Stimulated activated naive CD8-positive, alpha-beta T cell treated with anti-CD3 and anti-CD28 coated beads, Interleukin-15, Interleukin-2, amounts not matched to agents 100 ng/mL and 50 ng/mL, for 24 hours (primary cell): ENCODE measurements around the gene ADD1.
A peak's percentile ranks its signal among the peaks of the same experiment; 100 is the strongest.
"Not testable (repeated sequence)": the region's sequence is repeated elsewhere in the genome, so short reads cannot be mapped to it uniquely, and the experiment has no call there.

Source experiments
- H3K27ac Mint-ChIP-seq: one replicate; pipeline ENCODE4 v1.8.0; 2021; ENCODE audit warnings: mild to moderate bottlenecking, mixed read lengths
- H3K27me3 Mint-ChIP-seq: one replicate; pipeline ENCODE4 v1.8.0; 2021; ENCODE audit warnings: mixed read lengths
- H3K36me3 Mint-ChIP-seq: one replicate; pipeline ENCODE4 v1.8.0; 2021; ENCODE audit warnings: low read depth, mixed read lengths
- H3K4me1 Mint-ChIP-seq: one replicate; pipeline ENCODE4 v1.8.0; 2021; ENCODE audit warnings: low read depth, mixed read lengths
- H3K4me3 Mint-ChIP-seq: one replicate; pipeline ENCODE4 v1.8.0; 2021; ENCODE audit warnings: mild to moderate bottlenecking, mixed read lengths
- H3K9me3 Mint-ChIP-seq: one replicate; pipeline ENCODE4 v1.8.0; 2021; ENCODE audit warnings: mixed read lengths

Gene ADD1

DNA sequence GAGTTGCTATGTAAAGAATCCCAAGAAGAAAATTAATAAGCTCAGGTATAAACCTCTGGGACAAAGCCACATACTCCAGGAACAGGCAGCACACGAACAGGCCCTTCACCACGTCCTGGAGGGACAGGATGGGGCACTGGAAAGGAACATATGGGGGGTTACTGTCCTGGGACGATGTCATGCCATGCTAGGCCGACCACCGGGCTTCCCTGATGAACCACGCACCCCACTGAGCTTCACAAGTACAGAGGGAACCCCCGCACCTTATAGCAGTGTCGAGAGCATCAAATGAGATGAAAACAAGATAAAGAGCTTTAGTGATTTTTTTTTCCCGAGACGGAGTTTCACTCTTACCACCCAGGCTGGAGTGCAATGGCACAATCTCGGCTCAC, 100.4 kb downstream of the ADD1 start:
- H3K4me3 Mint-ChIP-seq = peak overlapping the region; percentile 23
- no peaks in the 10 kb centered on the region for H3K9me3 Mint-ChIP-seq
- peak overlapping the region; percentile 83 for H3K27ac Mint-ChIP-seq
- peaks cover 86% of the 10 kb centered on the region for H3K36me3 Mint-ChIP-seq
- H3K4me1 Mint-ChIP-seq = peaks cover 49% of the 10 kb centered on the region
- H3K27me3 Mint-ChIP-seq = no peaks in the 10 kb centered on the region

DNA sequence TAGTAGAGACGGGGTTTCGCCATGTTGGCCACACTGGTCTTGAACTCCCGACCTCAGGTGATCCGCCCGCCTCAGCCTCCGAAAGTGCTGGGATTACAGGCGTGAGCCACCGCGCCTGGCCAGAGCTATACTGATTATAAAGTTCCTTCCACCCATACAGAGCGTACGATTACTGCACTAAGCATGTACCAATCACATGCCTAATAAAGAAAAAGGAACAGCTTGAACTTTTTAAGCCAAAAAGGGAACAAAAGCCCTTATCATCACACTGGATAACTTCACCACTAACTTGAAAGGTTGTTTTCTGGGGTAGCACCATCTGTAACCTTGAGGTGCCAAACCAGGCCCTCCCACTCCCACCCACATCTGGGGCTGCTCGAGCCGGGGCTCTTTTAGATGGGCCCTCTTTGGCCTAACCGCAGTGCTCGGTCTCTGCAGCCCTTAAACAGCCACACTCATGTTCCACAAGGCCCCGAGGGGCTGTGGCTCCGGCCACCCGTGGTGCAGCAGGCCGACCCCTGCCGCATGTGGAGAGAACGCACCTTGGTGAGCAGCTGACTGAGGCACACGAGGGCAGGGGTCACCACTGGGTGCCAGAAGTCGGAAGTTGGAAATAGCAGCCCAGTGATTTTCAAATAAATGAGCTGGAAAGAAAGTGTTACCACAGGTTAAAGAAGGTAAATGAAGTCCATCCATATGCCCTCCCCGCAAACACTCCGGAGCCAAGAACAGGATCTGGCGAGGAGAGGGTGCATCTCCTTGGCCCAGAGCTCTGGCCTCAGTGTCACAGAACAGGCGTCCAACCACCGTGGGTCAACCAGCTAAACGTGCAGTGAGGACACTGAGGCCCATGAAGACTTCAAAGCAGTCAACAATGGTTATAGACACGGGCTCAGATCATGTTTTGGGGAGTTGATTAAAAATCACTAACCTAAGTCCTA, 101.2 kb downstream of the ADD1 start:
- H3K27ac Mint-ChIP-seq = peak overlapping the region; percentile 36
- H3K9me3 Mint-ChIP-seq = no peaks in the 10 kb centered on the region
- peaks cover 41% of the 10 kb centered on the region for H3K4me1 Mint-ChIP-seq
- peaks cover 85% of the 10 kb centered on the region for H3K36me3 Mint-ChIP-seq
- H3K4me3 Mint-ChIP-seq = no peak overlapping the region
- no peaks in the 10 kb centered on the region for H3K27me3 Mint-ChIP-seq

DNA sequence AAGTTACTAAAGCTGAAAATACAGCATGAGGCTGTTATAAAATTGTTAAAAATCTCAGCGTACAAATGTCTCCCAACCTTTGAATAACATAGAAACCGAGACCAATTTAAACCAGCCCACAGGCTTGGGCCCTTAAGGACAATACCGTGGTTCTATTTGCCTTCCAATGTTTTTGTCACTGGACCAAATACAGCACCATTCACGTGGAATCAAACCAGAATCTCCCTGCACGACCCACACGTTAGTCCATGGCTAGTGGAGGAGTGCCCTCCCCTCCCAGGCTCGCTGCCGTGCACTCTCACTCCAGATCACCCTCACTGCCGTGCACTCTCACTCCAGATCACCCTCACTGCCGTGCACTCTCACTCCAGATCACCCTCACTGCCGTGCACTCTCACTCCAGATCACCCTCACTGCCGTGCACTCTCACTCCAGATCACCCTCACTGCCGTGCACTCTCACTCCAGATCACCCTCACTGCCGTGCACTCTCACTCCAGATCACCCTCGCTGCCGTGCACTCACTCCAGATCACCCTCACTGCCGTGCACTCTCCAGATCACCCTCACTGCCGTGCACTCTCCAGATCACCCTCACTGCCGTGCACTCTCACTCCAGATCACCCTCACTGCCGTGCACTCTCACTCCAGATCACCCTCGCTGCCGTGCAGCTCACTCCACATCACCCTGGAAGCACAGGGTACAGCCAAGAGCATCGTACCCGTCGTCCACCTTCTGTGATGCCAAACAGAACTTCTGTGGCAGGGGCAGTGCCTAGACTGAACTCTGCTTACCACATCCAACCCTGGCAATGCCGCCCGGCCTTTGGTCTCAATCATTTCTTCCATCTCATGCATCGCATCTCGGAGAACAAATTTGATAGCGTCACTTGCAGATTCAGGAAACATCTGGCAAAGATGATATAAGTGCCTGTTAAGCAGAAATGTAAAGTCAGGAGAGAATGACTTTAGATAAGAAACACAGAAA, 102.3 kb downstream of the ADD1 start:
- not testable (repeated sequence) for H3K9me3 Mint-ChIP-seq, H3K27me3 Mint-ChIP-seq
- peak overlapping the region; percentile 37 for H3K27ac Mint-ChIP-seq
- peaks cover 38% of the 10 kb centered on the region for H3K4me1 Mint-ChIP-seq
- H3K4me3 Mint-ChIP-seq = peak overlapping the region; percentile 13
- peaks cover 86% of the 10 kb centered on the region for H3K36me3 Mint-ChIP-seq

DNA sequence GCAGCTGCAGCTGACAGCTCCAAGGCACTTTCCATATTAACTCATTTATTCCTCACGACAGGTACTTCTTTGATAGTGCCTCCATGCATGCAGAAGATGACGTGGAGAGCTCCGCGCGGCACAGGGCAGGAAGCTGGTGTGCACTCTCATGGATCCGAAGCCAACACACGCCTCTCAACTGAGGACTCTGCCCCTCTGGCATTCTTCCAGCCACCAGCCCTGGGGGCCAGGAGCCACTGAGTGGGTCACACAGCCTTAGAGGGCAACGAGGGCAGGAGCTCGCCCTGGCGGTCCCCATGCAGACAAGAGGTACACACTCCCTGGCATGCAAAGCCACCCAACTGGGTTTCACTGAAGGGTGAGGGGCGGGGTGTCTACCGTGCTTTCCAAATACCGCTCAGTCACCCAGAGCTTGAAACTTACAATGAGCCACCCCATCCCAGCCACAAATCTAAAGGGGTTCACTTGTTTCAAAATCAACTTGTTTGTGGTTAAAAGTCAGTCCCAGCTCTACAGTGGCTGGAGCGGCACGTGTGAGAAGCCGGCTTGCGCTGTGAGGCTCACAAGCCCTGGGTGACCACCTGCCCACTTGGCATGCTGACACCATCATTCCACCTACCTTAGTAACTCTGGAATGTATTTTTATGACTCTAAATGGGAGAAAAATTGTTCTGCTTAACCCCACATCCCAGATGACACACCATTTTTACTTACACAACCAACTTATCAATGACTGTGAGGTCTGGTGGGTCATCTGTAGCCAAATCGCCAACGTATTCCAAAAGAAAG, 103.4 kb downstream of the ADD1 start:
- H3K36me3 Mint-ChIP-seq = peaks cover 90% of the 10 kb centered on the region
- H3K27ac Mint-ChIP-seq = peak overlapping the region; percentile 40

DNA sequence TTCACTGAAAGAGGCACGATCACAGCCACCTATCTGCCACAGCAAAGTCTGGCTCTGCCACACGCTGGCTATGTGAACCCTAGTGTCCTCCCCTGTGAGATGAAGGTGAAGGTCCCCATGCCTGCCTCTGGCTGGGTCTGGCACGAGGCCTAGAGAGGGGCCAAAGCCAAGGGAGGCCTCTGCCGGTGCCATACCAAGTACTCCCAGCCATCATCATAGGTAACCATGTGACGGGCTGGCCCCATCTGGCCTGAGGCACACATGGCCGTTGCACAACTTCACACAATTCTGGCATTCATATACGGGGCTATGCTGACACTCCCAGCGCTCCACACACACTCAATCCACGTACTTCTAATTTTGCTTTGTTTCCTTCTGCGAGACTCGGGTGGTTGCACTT, 104.3 kb downstream of the ADD1 start:
- no peaks in the 10 kb centered on the region for H3K27me3 Mint-ChIP-seq
- H3K36me3 Mint-ChIP-seq = peaks cover 90% of the 10 kb centered on the region
- H3K4me3 Mint-ChIP-seq = no peak overlapping the region
- no peaks in the 10 kb centered on the region for H3K9me3 Mint-ChIP-seq
- no peak overlapping the region for H3K27ac Mint-ChIP-seq
- peaks cover 36% of the 10 kb centered on the region for H3K4me1 Mint-ChIP-seq

More for the DNA sequence above, 103.4 kb downstream of the ADD1 start:
- Mint-ChIP-seq H3K27me3 (no peaks in the 10 kb centered on the region), H3K4me1 (peaks cover 42% of the 10 kb centered on the region), H3K9me3 (no peaks in the 10 kb centered on the region), H3K4me3 (no peak overlapping the region)

- no peak overlapping the region for H3K4me3 Mint-ChIP-seq
- H3K9me3 Mint-ChIP-seq = no peaks in the 10 kb centered on the region
- peaks cover 39% of the 10 kb centered on the region for H3K4me1 Mint-ChIP-seq
- peaks cover 92% of the 10 kb centered on the region for H3K36me3 Mint-ChIP-seq
- H3K27me3 Mint-ChIP-seq = no peaks in the 10 kb centered on the region
- H3K27ac Mint-ChIP-seq = no peak overlapping the region
These were observed 105.5 kb downstream of the ADD1 start for GRCh38 chr4:2948895-2949781.

DNA sequence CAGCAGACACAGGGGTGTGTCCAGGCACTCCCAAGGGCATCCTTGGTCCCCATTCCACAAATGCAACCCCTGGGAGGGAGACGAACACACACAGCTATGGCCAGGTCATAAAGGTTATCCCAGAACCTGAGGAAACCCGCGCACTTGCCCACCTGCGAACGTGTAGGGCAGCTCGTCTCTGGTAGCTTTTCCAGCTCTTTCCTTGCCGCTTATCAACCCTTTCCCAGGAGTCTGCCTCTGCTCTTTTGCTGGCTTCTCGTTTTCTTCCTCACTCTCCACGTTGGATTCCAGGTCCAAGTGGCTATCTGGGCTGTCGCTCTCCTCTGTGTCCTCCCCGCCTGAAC, 106.1 kb downstream of the ADD1 start:
- no peaks in the 10 kb centered on the region for H3K27me3 Mint-ChIP-seq
- peak overlapping the region; percentile 60 for H3K27ac Mint-ChIP-seq
- H3K36me3 Mint-ChIP-seq = peaks cover 91% of the 10 kb centered on the region
- H3K4me1 Mint-ChIP-seq = peaks cover 40% of the 10 kb centered on the region
- H3K9me3 Mint-ChIP-seq = no peaks in the 10 kb centered on the region
- no peak overlapping the region for H3K4me3 Mint-ChIP-seq

DNA sequence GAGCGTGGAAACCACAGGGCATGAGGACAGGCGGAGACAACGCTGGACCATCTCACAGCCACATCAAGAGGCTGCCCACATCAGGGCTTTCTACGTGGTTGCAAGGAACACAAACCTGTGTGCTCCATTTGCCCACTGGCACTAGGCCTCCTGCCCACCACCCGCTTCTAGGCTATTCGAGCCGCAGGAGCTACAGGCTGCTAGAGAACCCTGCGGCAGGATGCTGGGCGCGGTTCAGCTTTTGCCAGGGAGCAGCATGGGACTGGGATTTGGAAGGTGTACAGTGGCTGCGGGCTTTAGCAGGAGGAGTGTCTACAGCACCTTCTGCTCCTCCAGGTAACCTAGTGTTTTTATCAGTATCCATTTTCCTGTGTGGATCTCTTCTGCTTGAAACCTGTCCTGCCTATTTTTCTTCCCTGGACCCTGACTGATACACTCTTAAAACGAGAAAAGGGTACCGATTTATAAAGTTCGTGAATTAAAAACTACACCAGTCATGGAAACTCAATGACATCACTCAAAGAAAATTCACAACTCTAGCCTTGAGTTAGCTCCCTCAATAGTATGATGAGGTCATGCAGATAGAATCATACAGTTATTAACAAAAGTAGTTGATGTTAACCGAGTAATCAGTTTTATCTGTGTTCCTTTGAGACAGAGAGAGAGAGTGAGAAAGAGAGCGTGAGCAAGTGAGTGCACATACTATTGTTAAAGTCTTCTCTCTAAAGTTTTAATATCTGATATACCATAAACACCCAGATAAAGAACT, 106.8 kb downstream of the ADD1 start:
- Mint-ChIP-seq H3K36me3 (peaks cover 87% of the 10 kb centered on the region), H3K4me1 (peaks cover 44% of the 10 kb centered on the region), H3K4me3 (no peak overlapping the region), H3K27me3 (no peaks in the 10 kb centered on the region), H3K9me3 (no peaks in the 10 kb centered on the region), H3K27ac (peak overlapping the region; percentile 76)

- H3K4me1 Mint-ChIP-seq = peaks cover 63% of the 10 kb centered on the region
- H3K9me3 Mint-ChIP-seq = no peaks in the 10 kb centered on the region
- no peaks in the 10 kb centered on the region for H3K27me3 Mint-ChIP-seq
- H3K4me3 Mint-ChIP-seq = peak overlapping the region; percentile 74
- peaks cover 86% of the 10 kb centered on the region for H3K36me3 Mint-ChIP-seq
- peak overlapping the region; percentile 94 for H3K27ac Mint-ChIP-seq
These were observed 109.9 kb downstream of the ADD1 start for GRCh38 chr4:2953496-2953895.

DNA sequence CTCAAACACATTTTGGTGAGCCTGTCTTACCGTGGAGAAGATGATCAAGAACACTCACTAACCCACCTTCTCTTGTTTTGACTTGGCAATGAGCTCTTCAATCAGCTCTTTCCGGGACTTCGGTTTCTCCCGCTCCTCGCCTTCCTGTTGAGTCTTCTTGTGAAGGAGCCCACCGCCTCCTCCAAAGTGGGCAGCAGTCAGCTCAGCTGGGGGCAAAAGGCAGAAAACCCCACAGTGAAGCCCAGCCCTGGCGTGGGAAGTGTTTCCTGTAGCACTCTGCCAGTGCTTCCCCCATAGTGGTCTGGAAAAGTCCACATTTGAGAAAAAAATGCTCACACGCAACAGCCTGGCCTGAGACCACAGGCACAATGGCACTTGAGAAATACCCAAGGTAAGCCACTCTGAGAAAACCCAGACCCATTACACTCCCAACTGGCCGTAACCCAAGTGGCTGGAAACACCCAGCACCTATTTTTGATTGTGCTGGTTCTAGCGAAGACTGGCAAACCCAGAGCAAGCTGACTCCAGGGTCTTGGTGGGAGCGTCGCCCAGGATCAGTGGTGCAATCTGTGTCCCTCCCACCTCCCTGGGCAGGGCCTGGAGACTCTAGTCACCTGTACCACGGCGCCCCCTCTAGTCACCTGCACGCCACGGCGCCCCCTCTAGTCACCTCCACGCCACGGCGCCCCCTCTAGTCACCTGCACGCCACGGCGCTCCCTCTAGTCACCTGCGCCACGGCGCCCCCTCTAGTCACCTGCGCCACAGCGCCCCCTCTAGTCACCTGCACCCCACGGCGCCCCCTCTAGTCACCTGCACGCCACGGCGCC, 110.9 kb downstream of the ADD1 start:
- H3K36me3 Mint-ChIP-seq = peaks cover 85% of the 10 kb centered on the region
- H3K4me3 Mint-ChIP-seq = peak overlapping the region; percentile 74
- peaks cover 72% of the 10 kb centered on the region for H3K4me1 Mint-ChIP-seq
- no peaks in the 10 kb centered on the region for H3K27me3 Mint-ChIP-seq
- peak overlapping the region; percentile 94 for H3K27ac Mint-ChIP-seq
- H3K9me3 Mint-ChIP-seq = no peaks in the 10 kb centered on the region

DNA sequence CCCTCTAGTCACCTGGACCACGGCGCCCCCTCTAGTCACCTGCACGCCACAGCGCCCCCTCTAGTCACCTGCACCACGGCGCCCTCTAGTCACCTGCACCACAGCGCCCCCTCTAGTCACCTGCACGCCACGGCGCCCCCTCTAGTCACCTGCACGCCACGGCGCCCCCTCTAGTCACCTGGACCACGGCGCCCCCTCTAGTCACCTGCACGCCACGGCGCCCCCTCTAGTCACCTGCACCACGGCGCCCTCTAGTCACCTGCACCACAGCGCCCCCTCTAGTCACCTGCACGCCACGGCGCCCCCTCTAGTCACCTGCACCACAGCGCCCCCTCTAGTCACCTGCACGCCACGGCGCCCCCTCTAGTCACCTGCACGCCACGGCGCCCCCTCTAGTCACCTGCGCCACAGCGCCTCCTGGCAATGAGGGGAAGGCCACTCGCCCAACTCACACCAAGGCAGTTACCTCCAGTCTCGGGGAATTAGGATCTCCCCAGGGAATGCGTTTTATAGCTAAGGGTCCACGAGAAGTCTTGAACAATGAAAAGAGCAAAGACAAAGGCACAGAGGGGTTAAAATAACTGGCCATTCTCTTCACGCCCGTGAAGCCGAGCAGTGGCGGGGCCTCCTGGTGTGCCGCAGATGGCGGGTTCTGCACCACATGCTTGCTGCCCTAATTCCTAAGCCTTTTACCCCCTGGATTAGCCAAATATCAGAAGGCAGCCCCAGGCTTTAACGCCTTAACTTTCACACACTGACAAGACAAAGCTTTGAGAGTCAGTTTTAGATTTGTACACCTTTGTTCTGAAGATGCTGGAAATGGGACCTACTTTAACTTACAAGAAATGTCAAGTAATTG, 111.8 kb downstream of the ADD1 start:
- Mint-ChIP-seq H3K4me1 (peaks cover 77% of the 10 kb centered on the region), H3K36me3 (peaks cover 83% of the 10 kb centered on the region), H3K4me3 (peak overlapping the region; percentile 15), H3K27ac (peak overlapping the region; percentile 94)
- H3K27me3 Mint-ChIP-seq, H3K9me3 Mint-ChIP-seq: not testable (repeated sequence)

DNA sequence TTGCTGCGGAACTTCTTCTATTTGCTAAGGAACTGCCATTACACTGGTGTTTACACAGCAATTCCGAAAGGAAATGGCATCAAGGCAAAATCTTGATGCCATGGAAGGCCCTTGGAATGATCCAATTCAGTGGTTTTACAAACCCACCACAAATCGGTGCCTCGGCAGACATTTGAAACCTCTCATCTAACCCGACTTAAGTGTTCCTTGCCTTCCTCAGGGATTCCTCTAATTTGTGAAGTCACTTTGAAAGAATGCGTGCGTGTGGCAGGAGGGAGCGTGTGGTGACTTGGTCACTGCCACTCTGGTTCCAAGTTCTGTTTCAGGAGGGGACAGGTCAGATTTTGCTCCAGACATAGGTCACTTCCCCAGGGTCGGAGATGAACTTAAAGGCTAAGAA, 114.8 kb downstream of the ADD1 start:
- Mint-ChIP-seq H3K4me1 (peaks cover 76% of the 10 kb centered on the region), H3K27me3 (no peaks in the 10 kb centered on the region), H3K36me3 (peaks cover 64% of the 10 kb centered on the region), H3K4me3 (no peak overlapping the region), H3K27ac (peak overlapping the region; percentile 27), H3K9me3 (no peaks in the 10 kb centered on the region)
